SK-N-SH treated with all-trans-retinoic acid at 6 μM for 48 hours (cell line): ENCODE measurements around the gene SPTSSA.

Source experiments
- BACH2 ChIP-seq: fragments of 250-450 bp; sonication (Bioruptor Pico); IDR thresholded peaks from 2 replicates; pipeline ENCODE4 v1.9.0; 2021; ENCODE audit warnings: mild to moderate bottlenecking, borderline replicate concordance
- CSDC2 ChIP-seq: fragments of 250-450 bp; sonication (Bioruptor Pico); IDR thresholded peaks from 2 replicates; pipeline ENCODE4 v1.5.0; 2020; ENCODE audit warnings: mild to moderate bottlenecking, moderate library complexity
- ESRRG ChIP-seq: fragments of 250-450 bp; sonication (Bioruptor Pico); IDR thresholded peaks from 2 replicates; pipeline ENCODE4 v1.6.1; 2021; ENCODE audit warnings: mild to moderate bottlenecking
- ISL1 ChIP-seq: fragments of 250-450 bp; sonication (Bioruptor Pico); IDR thresholded peaks from 2 replicates; pipeline ENCODE4 v2.1.2; 2022; ENCODE audit warnings: mild to moderate bottlenecking, moderate library complexity
- PPARA ChIP-seq: fragments of 250-450 bp; sonication (Bioruptor Pico); IDR thresholded peaks from 2 replicates; pipeline ENCODE4 v1.5.0; 2020; ENCODE audit warnings: mild to moderate bottlenecking, borderline replicate concordance
- TCF4 ChIP-seq: fragments of 250-450 bp; sonication (Bioruptor Pico); IDR thresholded peaks from 2 replicates; pipeline ENCODE4 v1.8.0; 2021; ENCODE audit warnings: mild to moderate bottlenecking, moderate library complexity, borderline replicate concordance
- TOX ChIP-seq: fragments of 250-450 bp; sonication (Bioruptor Pico); IDR thresholded peaks from 2 replicates; pipeline ENCODE4 v1.8.0; 2021; ENCODE audit warnings: mild to moderate bottlenecking, moderate library complexity, borderline replicate concordance
- ZNF565 ChIP-seq: fragments of 450-650 bp; formaldehyde crosslinking; conservative IDR thresholded peaks from 2 replicates; pipeline ENCODE4 v1.5.0; 2020; ENCODE audit warnings: low read depth, mild to moderate bottlenecking, moderate library complexity
- TF ChIP-seq, protein P1 (sequence below): fragments of 250-450 bp; sonication (Bioruptor Pico); IDR thresholded peaks from 2 replicates; pipeline ENCODE4 v1.8.0; 2020; ENCODE audit warnings: mild to moderate bottlenecking, moderate library complexity, borderline replicate concordance
- TF ChIP-seq, protein P2 (sequence below): fragments of 250-450 bp; sonication (Bioruptor Pico); IDR thresholded peaks from 2 replicates; pipeline ENCODE4 v1.5.1; 2021; ENCODE audit warnings: mild to moderate bottlenecking, moderate library complexity

DNA sequence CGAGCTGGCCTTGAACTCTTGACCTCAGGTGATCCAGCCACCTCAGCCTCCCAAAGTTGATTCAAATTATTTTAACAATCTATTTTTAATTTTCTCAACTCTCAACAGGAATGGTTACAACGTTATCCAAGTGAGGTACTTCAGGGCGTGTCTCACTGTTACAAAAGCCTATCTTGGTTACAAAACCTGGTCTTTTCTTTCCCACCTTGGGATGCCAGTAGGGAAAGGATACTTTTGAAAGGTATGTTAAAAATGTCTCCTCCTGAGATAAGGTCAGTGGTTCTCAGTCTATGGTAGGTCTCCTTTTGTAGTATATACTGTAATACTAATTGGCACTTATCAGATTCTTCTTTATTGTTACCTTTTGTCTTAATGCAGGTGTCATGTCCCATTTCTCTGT lies 4.9 kb downstream of the SPTSSA start:
- no peak for TF ChIP-seq PPARA (CRISPR knock-in tag)
- no peak for TF ChIP-seq ISL1 (CRISPR knock-in tag)
- no peak for TF ChIP-seq ESRRG (CRISPR knock-in tag)
- no peak for TF ChIP-seq CSDC2
- no peak for TF ChIP-seq ZNF565 (CRISPR knock-in tag)
- TF ChIP-seq, protein P1, sequence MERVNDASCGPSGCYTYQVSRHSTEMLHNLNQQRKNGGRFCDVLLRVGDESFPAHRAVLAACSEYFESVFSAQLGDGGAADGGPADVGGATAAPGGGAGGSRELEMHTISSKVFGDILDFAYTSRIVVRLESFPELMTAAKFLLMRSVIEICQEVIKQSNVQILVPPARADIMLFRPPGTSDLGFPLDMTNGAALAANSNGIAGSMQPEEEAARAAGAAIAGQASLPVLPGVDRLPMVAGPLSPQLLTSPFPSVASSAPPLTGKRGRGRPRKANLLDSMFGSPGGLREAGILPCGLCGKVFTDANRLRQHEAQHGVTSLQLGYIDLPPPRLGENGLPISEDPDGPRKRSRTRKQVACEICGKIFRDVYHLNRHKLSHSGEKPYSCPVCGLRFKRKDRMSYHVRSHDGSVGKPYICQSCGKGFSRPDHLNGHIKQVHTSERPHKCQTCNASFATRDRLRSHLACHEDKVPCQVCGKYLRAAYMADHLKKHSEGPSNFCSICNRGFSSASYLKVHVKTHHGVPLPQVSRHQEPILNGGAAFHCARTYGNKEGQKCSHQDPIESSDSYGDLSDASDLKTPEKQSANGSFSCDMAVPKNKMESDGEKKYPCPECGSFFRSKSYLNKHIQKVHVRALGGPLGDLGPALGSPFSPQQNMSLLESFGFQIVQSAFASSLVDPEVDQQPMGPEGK, result no peak
- TF ChIP-seq BACH2 (CRISPR knock-in tag), result no peak
- no peak for TF ChIP-seq TCF4
- no peak for TF ChIP-seq TOX
- TF ChIP-seq, protein P2, sequence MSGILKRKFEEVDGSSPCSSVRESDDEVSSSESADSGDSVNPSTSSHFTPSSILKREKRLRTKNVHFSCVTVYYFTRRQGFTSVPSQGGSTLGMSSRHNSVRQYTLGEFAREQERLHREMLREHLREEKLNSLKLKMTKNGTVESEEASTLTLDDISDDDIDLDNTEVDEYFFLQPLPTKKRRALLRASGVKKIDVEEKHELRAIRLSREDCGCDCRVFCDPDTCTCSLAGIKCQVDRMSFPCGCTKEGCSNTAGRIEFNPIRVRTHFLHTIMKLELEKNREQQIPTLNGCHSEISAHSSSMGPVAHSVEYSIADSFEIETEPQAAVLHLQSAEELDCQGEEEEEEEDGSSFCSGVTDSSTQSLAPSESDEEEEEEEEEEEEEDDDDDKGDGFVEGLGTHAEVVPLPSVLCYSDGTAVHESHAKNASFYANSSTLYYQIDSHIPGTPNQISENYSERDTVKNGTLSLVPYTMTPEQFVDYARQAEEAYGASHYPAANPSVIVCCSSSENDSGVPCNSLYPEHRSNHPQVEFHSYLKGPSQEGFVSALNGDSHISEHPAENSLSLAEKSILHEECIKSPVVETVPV (CRISPR knock-in tag), result no peak
